ENCODE measurements around the gene MLH3. TPM values are rescaled to one million over a fixed set of nuclear protein-coding genes. Genes with fewer than 3 reads are reported as not detected.
"Not testable (repeated sequence)": the region's sequence is repeated elsewhere in the genome, so short reads cannot be mapped to it uniquely, and the experiment has no call there.

The MLH3 gene
- total and polyA plus RNA-seq, 2 donors (not counting 1 experiment from before 2014, with no cell fraction given): 12.2 to 53.8 TPM

DNA sequence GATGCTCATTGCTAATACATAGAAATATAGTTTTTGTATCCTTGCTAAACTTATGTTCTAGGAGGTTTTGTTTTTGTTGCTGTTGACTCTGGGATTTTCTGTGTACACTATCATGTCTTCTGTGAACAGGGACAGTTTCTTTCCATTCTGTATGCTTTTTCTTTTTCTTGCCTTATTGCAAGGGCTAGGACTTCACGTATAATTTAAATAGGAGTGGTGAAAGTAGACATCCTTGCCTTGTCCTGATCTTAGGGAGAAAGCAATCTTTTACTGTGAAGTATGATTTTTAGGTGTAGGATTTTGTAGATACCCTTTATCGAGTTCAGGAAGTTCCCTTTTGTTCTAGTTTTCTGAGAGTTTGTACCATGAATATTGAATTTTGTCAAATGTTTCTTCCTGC, 50.0 kb downstream of the MLH3 start:
- no peak for DNase-seq (ENCODE audit: low read depth in 2 of 2)
- H3K4me3 ChIP-seq (replicated peaks in 1 of 4; ENCODE audit: control extremely low read depth in 1 of 4, insufficient read depth in 1 of 4, low read depth in 3 of 4, low read length in 4 of 4): no peak overlapping the region
- H3K4me2 ChIP-seq (ENCODE audit: extremely low read depth, insufficient read depth, low read length): no peak overlapping the region
- H4K20me1 ChIP-seq (ENCODE audit: control insufficient read depth, extremely low read depth, insufficient read depth, low read length): no peaks in the 10 kb centered on the region
- peaks cover 19% of the 10 kb centered on the region for H3K79me2 ChIP-seq (ENCODE audit: control insufficient read depth, insufficient read depth, low read length)
- TF ChIP-seq, protein P1, sequence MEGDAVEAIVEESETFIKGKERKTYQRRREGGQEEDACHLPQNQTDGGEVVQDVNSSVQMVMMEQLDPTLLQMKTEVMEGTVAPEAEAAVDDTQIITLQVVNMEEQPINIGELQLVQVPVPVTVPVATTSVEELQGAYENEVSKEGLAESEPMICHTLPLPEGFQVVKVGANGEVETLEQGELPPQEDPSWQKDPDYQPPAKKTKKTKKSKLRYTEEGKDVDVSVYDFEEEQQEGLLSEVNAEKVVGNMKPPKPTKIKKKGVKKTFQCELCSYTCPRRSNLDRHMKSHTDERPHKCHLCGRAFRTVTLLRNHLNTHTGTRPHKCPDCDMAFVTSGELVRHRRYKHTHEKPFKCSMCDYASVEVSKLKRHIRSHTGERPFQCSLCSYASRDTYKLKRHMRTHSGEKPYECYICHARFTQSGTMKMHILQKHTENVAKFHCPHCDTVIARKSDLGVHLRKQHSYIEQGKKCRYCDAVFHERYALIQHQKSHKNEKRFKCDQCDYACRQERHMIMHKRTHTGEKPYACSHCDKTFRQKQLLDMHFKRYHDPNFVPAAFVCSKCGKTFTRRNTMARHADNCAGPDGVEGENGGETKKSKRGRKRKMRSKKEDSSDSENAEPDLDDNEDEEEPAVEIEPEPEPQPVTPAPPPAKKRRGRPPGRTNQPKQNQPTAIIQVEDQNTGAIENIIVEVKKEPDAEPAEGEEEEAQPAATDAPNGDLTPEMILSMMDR (conservative IDR thresholded peaks at IDR 0.05 in 1 of 2, IDR thresholded peaks at IDR 0.05 in 1 of 2; ENCODE audit: low read depth in 1 of 2, low read length in 2 of 2): no peak
- TF ChIP-seq EZH2 (IDR thresholded peaks at IDR 0.05; ENCODE audit: low read length, missing control alignments): no peak
- peaks cover 2% of the 10 kb centered on the region for H3K36me3 ChIP-seq (ENCODE audit: control insufficient read depth, insufficient read depth, low read length)
- no peak overlapping the region for H2AFZ ChIP-seq (ENCODE audit: low read length)
- no peaks in the 10 kb centered on the region for H3K9me3 ChIP-seq (ENCODE audit: control insufficient read depth, insufficient read depth, low read depth, low read length)
- no peaks in the 10 kb centered on the region for H3K27me3 ChIP-seq (ENCODE audit: control insufficient read depth, insufficient read depth, low read length)
- H3K27ac ChIP-seq (ENCODE audit: insufficient read depth, low read length): no peak overlapping the region
- H3K9ac ChIP-seq (ENCODE audit: insufficient read depth, low read length): no peak overlapping the region
- peaks cover 7% of the 10 kb centered on the region for H3K4me1 ChIP-seq (ENCODE audit: control insufficient read depth, extremely low read depth, insufficient read depth, low read length)

DNA sequence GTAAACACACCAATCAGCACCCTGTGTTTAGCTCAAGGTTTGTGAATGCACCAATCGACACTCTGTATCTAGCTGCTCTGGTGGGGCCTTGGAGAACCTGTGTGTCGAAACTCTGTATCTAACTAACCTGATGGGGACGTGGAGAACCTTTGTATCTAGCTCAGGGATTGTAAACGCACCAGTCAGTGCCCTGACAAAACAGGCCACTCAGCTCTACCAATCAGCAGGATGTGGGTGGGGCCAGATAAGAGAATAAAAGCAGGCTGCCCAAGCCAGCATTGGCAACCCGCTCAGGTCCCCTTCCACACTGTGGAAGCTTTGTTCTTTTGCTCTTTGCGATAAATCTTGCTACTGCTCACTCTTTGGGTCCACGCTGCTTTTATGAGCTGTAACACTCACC, 55.5 kb downstream of the MLH3 start:
- not testable (repeated sequence) for DNase-seq (ENCODE audit: low read depth in 2 of 2); H3K4me2 ChIP-seq (ENCODE audit: extremely low read depth, insufficient read depth, low read length); H3K27ac ChIP-seq (ENCODE audit: insufficient read depth, low read length); H4K20me1 ChIP-seq (ENCODE audit: control insufficient read depth, extremely low read depth, insufficient read depth, low read length); H2AFZ ChIP-seq (ENCODE audit: low read length); H3K79me2 ChIP-seq (ENCODE audit: control insufficient read depth, insufficient read depth, low read length); H3K27me3 ChIP-seq (ENCODE audit: control insufficient read depth, insufficient read depth, low read length); H3K4me3 ChIP-seq (replicated peaks in 1 of 4; ENCODE audit: control extremely low read depth in 1 of 4, insufficient read depth in 1 of 4, low read depth in 3 of 4, low read length in 4 of 4); H3K9me3 ChIP-seq (ENCODE audit: control insufficient read depth, insufficient read depth, low read depth, low read length); H3K36me3 ChIP-seq (ENCODE audit: control insufficient read depth, insufficient read depth, low read length); H3K4me1 ChIP-seq (ENCODE audit: control insufficient read depth, extremely low read depth, insufficient read depth, low read length); H3K9ac ChIP-seq (ENCODE audit: insufficient read depth, low read length)

DNA sequence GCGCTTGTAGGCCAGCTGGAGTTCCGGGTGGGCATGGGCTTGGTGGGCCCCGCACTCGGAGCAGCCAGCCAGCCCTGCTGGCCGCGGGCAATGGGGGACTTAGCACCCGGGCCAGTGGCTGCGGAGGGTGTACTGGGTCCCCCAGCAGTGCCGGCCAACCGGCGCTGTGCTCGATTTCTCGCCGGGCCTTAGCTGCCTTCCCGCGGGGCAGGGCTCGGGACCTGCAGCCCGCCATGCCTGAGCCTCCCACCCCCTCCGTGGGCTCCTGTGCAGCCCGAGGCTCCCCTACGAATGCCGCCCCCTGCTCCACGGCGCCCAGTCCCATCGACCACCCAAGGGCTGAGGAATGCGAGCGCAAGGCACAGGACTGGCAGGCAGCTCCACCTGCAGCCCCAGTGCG, 57.1 kb downstream of the MLH3 start:
- H2AFZ ChIP-seq (ENCODE audit: low read length); H4K20me1 ChIP-seq (ENCODE audit: control insufficient read depth, extremely low read depth, insufficient read depth, low read length); H3K36me3 ChIP-seq (ENCODE audit: control insufficient read depth, insufficient read depth, low read length); H3K9me3 ChIP-seq (ENCODE audit: control insufficient read depth, insufficient read depth, low read depth, low read length); DNase-seq (ENCODE audit: low read depth in 2 of 2); H3K4me2 ChIP-seq (ENCODE audit: extremely low read depth, insufficient read depth, low read length); H3K4me1 ChIP-seq (ENCODE audit: control insufficient read depth, extremely low read depth, insufficient read depth, low read length); H3K79me2 ChIP-seq (ENCODE audit: control insufficient read depth, insufficient read depth, low read length); H3K27me3 ChIP-seq (ENCODE audit: control insufficient read depth, insufficient read depth, low read length); H3K9ac ChIP-seq (ENCODE audit: insufficient read depth, low read length); H3K27ac ChIP-seq (ENCODE audit: insufficient read depth, low read length); H3K4me3 ChIP-seq (replicated peaks in 1 of 4; ENCODE audit: control extremely low read depth in 1 of 4, insufficient read depth in 1 of 4, low read depth in 3 of 4, low read length in 4 of 4): not testable (repeated sequence)

DNA sequence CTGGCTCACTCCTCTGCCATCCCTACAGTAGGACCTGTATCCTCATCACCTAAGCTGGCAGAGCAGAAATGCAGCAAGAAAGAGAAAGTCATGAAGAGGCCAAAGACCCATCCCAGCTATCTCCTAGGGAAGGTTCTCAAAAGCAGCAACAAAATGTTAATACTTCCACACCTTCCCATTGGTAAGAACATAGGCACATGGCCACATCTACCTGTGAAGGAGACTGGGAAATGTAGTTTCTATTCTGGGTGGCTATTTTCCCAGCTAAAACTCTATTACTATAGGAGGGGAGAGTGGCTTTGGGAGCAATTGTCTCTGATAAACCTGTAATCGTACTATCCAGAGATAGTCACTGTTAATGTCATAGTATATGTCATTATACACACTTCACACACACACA, 62.3 kb downstream of the MLH3 start:
- Histone ChIP-seq H3K27ac (ENCODE audit: insufficient read depth, low read length) (no peak overlapping the region), H3K9me3 (ENCODE audit: control insufficient read depth, insufficient read depth, low read depth, low read length) (no peaks in the 10 kb centered on the region), H3K4me2 (ENCODE audit: extremely low read depth, insufficient read depth, low read length) (no peak overlapping the region), H4K20me1 (ENCODE audit: control insufficient read depth, extremely low read depth, insufficient read depth, low read length) (no peaks in the 10 kb centered on the region), H3K4me3 (replicated peaks in 1 of 4; ENCODE audit: control extremely low read depth in 1 of 4, insufficient read depth in 1 of 4, low read depth in 3 of 4, low read length in 4 of 4) (no peak overlapping the region), H3K4me1 (ENCODE audit: control insufficient read depth, extremely low read depth, insufficient read depth, low read length) (no peaks in the 10 kb centered on the region), H3K79me2 (ENCODE audit: control insufficient read depth, insufficient read depth, low read length) (no peaks in the 10 kb centered on the region), H3K9ac (ENCODE audit: insufficient read depth, low read length) (no peak overlapping the region), H2AFZ (ENCODE audit: low read length) (no peak overlapping the region), H3K36me3 (ENCODE audit: control insufficient read depth, insufficient read depth, low read length) (no peaks in the 10 kb centered on the region), H3K27me3 (ENCODE audit: control insufficient read depth, insufficient read depth, low read length) (no peaks in the 10 kb centered on the region)
- TF ChIP-seq, protein P1 (conservative IDR thresholded peaks at IDR 0.05 in 1 of 2, IDR thresholded peaks at IDR 0.05 in 1 of 2; ENCODE audit: low read depth in 1 of 2, low read length in 2 of 2): no peak
- no peak for TF ChIP-seq EZH2 (IDR thresholded peaks at IDR 0.05; ENCODE audit: low read length, missing control alignments)
- no peak for DNase-seq (ENCODE audit: low read depth in 2 of 2)

Data from fibroblast of lung (primary cell).